Testis (tissue), 2 donors: ENCODE data around the gene CDH13.

Experiments
- CTCF ChIP-seq, 3 experiments: fragments of 450-650 bp in 2 of 3; fragments of 200-600 bp in 1 of 3; sonication (generic) in 1 of 3; IDR thresholded peaks; one replicate each; pipeline ENCODE4 v1.5.1; 2016 to 2019; ENCODE audit warnings: antibody characterized with exemption in 3 of 3, mild to moderate bottlenecking in 2 of 3, moderate library complexity in 1 of 3
- POLR2A ChIP-seq: fragments of 450-650 bp; IDR thresholded peaks from one replicate; pipeline ENCODE4 v1.6.1; 2017; ENCODE audit warnings: antibody characterized with exemption, mild to moderate bottlenecking, moderate library complexity

GRCh38 chr16:82996814-82997213, 370.0 kb downstream of the CDH13 start:
- no peak for TF ChIP-seq CTCF (IDR thresholded peaks at IDR 0.05)
- TF ChIP-seq POLR2A = no peak
